ENCODE results near the gene SLC48A1.

Gene SLC48A1

GRCh38 chr12:47783821-47784819 is 11.1 kb downstream of the SLC48A1 start:
- TF ChIP-seq, protein P1, sequence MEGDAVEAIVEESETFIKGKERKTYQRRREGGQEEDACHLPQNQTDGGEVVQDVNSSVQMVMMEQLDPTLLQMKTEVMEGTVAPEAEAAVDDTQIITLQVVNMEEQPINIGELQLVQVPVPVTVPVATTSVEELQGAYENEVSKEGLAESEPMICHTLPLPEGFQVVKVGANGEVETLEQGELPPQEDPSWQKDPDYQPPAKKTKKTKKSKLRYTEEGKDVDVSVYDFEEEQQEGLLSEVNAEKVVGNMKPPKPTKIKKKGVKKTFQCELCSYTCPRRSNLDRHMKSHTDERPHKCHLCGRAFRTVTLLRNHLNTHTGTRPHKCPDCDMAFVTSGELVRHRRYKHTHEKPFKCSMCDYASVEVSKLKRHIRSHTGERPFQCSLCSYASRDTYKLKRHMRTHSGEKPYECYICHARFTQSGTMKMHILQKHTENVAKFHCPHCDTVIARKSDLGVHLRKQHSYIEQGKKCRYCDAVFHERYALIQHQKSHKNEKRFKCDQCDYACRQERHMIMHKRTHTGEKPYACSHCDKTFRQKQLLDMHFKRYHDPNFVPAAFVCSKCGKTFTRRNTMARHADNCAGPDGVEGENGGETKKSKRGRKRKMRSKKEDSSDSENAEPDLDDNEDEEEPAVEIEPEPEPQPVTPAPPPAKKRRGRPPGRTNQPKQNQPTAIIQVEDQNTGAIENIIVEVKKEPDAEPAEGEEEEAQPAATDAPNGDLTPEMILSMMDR (IDR thresholded peaks at IDR 0.05; ENCODE audit: low read depth, low read length, missing control alignments) = no peak
- DNase-seq (ENCODE audit: low read depth) = no peak
- in situ Hi-C loops (cut with HindIII; ENCODE audit: low sequenced_read_pairs) = no loop called here
- no peak overlapping the region for H3K4me3 ChIP-seq (ENCODE audit: low read depth, low read length)

GRCh38 chr12:47785036-47785886 is 12.2 kb downstream of the SLC48A1 start:
- in situ Hi-C loops (cut with HindIII; ENCODE audit: low sequenced_read_pairs) = no loop called here
- TF ChIP-seq, protein P1 (IDR thresholded peaks at IDR 0.05; ENCODE audit: low read depth, low read length, missing control alignments) = no peak

DNA sequence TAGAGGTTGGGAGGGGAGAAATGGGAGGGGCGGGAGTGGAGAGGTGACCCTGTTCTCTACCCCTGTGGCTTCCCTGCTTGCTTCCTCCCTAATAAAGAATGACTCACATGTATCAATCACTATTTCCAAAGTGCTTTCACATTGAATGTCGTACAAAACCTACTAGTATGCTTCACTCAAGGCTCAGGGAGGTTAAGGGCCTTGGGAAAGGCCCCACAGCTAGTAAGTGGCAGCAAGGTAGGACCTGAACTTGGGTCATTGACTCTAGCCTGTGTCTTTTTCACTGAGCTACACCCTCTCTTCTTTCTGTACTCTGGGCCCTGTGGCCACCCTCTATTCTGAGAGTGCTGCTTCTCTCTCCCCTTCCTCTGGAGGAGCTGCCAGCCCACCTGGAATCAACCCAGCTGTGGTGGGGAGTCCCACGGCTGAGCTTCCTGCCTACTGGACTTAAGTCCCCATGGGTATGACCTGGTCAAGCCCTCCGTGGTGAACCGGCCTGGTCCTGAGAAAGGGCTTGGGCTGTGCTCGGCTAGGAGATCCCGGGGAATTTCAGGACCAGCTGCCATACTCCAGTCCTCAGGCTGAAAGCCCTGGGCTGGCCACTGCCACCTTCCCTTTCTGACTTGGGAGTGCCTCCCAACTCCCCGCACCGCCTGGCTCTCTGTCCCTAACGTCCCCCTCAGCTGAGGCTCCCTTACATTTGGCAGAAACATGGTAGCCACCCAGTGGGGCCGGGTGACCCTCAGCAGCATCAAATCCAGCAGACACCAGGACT is 13.0 kb downstream of the SLC48A1 start:
- in situ Hi-C loops (cut with HindIII; ENCODE audit: low sequenced_read_pairs) = no loop called here
- no peak overlapping the region for H3K4me3 ChIP-seq (ENCODE audit: low read depth, low read length)
- TF ChIP-seq, protein P1 (IDR thresholded peaks at IDR 0.05; ENCODE audit: low read depth, low read length, missing control alignments) = no peak
- no peak for DNase-seq (ENCODE audit: low read depth)

More at GRCh38 chr12:47785036-47785886, 12.2 kb downstream of the SLC48A1 start:
- no peak overlapping the region for H3K4me3 ChIP-seq (ENCODE audit: low read depth, low read length)
- no peak for DNase-seq (ENCODE audit: low read depth)

GRCh38 chr12:47786662-47787280 is 13.7 kb downstream of the SLC48A1 start:
- no peak for DNase-seq (ENCODE audit: low read depth)
- TF ChIP-seq, protein P1 (IDR thresholded peaks at IDR 0.05; ENCODE audit: low read depth, low read length, missing control alignments) = no peak
- in situ Hi-C loops (cut with HindIII; ENCODE audit: low sequenced_read_pairs) = no loop called here
- no peak overlapping the region for H3K4me3 ChIP-seq (ENCODE audit: low read depth, low read length)

DNA sequence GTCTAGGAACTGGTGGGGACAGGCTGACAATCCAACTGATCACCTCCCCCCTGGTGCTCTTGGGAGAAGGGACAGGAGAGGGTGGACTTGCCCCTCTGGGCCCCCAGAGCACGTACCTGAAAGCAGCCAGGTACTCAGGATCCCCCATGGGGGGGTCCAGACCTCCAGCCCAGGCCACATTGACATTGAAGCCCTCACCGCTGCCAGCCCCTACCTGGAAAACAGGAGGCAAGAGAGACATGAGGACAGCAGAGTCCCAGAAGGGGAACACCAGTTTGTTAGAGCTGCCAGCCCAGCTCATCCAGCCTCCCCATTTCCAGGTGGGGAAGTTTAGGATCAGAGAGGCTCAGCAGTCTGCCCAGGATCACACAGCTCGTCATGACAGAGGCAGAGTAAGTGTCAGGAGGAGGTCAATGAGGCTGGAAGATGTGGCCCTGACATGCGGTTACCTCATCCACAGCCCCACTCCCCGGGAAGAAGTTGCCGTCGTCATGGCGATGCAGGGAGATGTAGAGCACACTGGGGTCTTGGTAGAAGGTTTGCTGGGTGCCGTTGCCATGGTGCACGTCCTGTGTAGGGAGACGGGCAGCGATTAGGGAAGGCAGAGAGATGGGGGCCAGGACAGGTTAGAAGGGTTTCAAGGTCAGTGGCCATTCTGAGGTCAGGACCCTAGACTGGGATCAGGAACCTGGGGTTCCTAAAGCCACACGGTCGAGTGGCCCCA is 14.7 kb downstream of the SLC48A1 start:
- in situ Hi-C loops (cut with HindIII; ENCODE audit: low sequenced_read_pairs) = no loop called here
- DNase-seq (ENCODE audit: low read depth) = no peak
- TF ChIP-seq, protein P1 (IDR thresholded peaks at IDR 0.05; ENCODE audit: low read depth, low read length, missing control alignments) = no peak

More for the DNA sequence above, 14.7 kb downstream of the SLC48A1 start:
- H3K4me3 ChIP-seq (ENCODE audit: low read depth, low read length) = no peak overlapping the region
